ENCODE measurements around the gene FTO.

DNA sequence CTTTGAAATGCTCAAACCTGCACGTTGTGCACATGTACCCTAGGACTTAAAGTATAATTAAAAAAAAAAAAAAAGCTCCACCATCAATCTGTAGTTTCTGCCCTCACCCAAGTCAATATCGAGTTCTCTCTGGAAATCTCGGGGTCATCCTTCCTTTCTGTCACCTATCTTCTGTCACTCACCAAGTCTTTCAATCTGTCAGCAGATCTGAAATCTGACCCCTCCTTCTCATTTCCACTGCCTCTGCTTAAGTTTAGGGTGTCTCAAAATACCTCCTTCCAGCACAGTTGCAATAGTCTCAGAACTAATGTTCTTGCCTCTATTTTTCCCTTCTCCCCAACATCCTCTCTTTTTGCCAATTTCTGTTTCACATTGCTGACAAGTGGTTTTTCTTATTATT lies 32.3 kb downstream of the FTO start:
- TF ChIP-seq CTCF (conservative IDR thresholded peaks at IDR 0.05) (no peak), ZFX (IDR thresholded peaks at IDR 0.05) (no peak)
